ENCODE measurements around the gene KIRREL1.

Gene KIRREL1

GRCh38 chr1:158035976-158036583 lies 42.6 kb downstream of the KIRREL1 start:
- peak; percentile 53 for DNase-seq

DNA sequence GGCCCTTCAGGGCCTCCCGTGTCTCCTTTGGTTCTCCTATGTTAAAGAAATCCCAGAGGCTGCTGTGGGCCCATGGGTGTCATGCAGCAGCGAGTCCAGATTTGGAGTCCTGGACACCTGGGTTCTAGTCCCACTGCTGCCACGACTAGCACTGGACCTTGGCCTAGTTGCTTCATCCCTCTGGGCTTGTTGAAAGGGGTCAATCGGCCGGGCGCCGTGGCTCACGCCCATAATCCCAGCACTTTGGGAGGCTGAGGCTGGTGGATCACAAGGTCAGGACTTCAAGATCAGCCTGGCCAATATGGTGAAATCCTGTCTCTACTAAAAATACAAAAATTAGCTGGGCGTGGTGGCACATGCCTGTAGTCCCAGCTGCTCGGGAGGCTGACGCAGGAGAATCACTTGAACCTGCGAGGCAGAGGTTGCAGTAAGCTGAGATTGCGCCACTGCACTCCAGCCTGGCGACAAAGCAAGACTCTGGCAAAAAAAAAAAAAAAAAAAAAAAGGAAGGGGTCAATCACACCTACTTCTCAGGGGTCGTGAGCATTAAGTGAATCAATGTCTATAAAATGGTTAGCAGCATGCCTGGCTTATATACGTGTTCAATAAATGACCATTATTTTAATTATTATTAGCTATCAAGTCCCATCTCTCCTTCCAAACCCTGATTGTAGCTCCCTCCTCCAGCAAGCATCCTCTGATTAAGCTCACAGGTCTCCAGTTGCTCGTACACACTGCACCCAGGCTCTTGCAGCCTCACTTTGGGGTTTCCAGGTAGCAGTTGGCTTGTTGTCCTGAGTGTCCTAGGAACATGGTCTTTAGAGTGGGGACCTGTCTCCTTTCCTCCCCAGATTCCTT lies 43.8 kb downstream of the KIRREL1 start:
- no peak for DNase-seq

DNA sequence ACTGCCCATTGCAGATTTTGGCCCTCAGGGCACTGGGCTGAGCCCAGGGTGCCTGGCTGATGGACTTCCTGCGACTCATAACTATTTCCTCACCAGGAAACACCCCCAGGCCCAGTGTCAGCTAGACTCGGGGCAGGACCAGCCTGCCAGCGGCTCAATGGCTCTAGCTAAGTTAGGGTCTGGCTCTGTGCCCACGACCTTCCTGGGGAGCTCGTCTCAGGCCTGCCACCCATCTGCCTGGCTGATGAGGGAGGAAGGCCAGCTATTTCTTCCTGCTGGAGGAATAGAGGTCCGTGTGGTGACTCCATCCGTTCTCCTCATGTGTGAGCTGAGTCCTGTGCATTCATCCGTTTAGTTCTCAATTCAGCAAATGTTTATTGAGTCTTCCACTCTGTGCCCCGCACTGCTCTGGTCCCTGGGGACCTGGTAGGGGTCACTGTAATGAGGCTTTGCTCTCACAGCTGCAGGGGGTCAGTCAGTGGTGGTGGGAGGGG lies 44.5 kb downstream of the KIRREL1 start:
- peak; percentile 71 for DNase-seq

DNA sequence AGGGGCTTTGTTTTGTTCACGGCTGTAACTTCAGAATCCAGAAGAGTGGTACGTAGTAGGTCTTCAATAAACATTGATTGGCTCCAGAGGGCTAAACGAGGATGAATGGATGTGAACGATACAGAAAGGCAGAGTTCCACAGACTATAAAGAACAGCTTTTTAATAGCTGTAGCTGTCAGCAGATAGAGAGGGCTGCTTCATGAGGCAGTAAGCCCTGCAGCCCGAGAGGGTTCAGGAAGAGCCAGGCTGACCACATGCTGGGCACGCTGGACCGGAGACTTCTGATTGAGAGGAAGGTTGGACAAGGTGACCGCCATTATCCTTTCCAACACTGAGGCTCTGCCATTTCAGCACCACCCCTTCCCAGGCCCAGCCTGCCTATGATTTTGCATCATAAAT lies 45.3 kb downstream of the KIRREL1 start:
- no peak for DNase-seq

GRCh38 chr1:158039380-158039779 lies 45.9 kb downstream of the KIRREL1 start:
- no peak for DNase-seq

DNA sequence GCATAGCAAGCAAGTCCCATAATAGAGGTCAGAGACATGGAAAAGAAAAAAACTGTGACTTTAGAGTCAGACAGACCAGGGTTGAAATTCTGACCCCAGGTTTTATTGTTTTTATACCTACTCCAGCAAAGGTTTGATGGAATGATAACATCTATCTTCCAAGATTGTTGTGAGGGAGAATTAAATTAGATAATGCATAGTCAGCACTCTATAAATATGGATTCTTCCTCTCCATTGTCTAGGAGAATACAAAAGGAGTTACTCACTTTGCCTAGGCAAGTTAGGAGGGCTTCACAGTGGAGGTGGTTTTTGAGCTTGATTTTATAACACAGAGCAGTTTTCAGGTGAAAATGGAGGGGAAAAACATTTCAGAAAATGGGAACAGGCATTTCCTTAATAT lies 46.9 kb downstream of the KIRREL1 start:
- no peak for DNase-seq

GRCh38 chr1:158043232-158043631 lies 49.8 kb downstream of the KIRREL1 start:
- no peak for DNase-seq

DNA sequence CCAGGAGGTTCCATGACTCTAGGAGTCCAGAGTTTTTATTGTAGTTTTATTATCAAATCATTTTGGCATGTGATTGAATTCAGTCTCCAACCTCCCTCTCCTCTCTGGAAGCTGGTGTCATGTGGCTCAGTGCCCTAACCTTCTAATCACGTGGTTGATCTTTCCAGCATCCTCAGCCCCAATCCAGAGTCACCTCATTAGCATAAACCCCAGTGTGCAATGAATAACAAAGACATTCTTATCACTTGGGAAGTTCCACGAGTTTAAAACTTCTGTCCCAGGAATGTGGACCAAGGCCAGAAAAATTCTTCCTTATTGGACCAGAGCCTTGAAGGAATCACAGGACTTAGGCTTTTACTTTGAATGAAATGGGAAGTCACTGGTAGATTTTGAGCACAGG lies 52.2 kb downstream of the KIRREL1 start:
- peak; percentile 81 for DNase-seq

- DNase-seq, result no peak
Observed at GRCh38 chr1:158046715-158047510, 53.5 kb downstream of the KIRREL1 start.

DNA sequence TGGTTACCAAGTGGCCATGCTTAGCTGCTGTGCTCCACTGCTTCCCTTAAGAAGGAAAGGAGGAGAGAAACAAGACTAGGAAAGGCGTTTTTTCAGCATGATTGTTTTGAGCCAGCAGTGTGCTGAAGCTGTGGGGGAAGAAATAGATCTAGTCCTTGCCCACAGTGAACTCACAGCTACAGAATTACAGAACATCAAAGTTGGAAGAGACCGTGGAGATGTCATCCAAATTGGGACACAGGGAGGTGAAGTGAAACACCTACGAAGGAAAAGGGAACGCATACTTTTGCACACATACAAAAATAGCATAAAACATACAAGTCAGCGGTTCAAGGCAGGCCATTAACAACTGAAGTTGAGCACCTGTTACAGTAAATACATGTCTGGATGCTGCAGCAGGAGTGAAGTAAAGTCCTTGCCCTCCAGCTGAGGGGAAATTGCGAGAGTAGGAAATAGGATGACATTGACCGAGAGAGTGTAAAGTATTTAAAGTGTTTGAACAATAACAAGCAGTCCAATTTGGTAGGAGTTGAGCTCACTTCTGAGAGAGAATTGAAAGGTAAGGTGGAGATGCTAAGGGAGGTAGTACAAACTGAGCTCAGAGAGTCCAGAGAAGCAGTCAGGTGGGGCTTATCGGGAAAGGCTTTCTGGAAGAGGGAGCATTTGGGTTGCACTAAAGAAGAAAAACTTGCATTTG lies 55.1 kb downstream of the KIRREL1 start:
- no peak for DNase-seq

- DNase-seq, result peak; percentile 62
Observed at GRCh38 chr1:158049853-158050252, 56.4 kb downstream of the KIRREL1 start.

- peak; percentile 25 for DNase-seq
Observed at GRCh38 chr1:158053276-158053675, 59.8 kb downstream of the KIRREL1 start.

DNA sequence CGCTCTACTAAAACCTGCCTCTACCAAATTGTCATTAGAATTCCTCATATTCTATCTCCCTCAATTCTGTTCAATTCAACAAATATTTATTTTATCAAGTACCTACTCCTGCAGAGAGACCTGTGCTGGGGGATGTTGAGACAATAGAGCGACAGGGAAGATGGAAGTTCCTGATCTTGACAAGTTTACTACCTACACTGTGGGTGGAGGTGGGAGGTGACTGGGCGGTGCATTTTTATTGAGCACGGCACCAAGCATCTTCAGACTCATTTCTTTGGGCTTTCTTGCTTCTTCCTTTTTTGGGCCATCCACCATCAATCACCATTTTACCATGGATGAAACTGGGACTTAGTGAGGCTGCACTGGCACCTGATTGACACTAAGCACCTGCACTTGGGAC lies 61.3 kb downstream of the KIRREL1 start:
- DNase-seq, result no peak

- no peak for DNase-seq
Observed at GRCh38 chr1:158055854-158056253, 62.4 kb downstream of the KIRREL1 start.

- DNase-seq, result no peak
Observed at GRCh38 chr1:158056498-158056897, 63.1 kb downstream of the KIRREL1 start.

- peak; percentile 55 for DNase-seq
Observed at GRCh38 chr1:158058237-158058985, 65.0 kb downstream of the KIRREL1 start.

DNA sequence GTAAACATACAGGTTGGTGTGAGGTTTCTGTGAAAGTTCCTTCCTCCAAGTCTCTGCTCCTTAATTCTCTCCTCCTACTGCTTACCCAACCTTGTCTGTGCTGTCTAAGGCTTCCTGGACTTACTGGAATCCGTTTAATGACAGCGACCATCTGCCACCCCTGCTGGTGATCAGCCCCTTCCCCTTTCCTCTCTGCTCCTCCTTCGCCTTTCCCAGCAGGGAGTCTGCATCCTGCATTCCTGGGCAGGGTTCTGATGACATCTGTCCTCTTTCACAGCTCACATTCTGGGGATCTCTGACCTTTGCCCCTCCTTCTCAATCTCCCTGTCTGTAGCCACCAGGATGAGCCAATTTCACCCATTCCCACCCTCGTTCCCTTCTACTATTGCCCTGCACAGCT lies 66.5 kb downstream of the KIRREL1 start:
- no peak for DNase-seq

DNA sequence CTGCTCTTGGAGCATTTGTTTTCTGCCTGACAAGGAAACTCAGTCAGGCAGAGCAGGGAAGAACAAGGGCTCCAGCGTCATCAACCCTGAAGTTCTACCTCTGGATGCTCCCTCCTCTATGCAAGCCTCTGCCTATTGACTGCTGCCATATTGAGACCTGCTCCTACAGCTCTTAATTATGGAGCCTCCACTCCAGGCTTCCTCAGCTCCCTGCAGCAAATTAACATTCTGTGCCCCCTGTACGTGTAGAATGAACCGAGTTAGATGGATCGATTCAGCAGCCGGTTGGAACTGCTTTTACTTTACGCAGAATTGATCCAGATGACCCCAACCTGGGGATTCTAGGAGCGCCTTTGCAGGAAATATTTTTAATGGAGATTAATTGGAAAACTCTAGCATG lies 68.7 kb downstream of the KIRREL1 start:
- DNase-seq, result no peak

DNA sequence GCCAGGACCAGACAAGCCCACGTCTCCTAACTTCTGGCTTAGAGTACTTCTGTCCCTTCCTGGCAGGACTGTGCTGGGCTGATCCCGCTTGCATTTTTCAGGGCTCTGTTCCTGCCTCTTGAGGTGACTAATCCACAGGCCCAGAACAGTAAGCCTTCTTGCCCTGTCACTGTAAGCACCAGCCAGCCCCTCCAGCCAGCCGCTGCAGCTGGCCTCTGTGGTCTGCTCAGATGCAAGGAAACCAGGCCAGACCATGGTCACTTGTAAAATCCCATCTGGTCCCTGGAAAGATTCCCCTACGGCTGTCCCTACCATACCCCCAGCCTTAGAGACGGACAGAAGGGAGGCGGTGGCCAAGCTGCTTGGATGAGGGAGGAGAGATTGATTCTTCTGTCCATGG lies 74.2 kb downstream of the KIRREL1 start:
- DNase-seq, result peak; percentile 49

DNA sequence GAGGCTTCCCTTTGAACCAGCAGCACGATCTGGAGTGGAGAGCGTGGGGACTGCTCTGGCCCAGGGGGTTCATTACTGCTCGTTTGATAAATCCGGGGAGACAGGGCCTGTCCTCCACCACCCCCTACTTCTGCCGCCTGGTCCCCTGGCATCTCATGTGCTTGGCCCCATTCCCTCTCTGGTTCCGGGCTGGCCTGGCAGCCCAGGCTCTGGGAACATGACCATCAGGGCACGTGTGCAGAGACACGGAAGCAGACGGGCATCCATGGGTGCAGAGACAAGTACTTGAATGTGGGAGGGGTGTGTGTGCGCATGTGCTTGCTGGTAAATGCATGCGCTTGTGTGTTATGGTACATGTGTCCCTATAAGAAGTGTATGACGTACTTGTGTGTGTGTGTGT lies 75.5 kb downstream of the KIRREL1 start:
- DNase-seq, result no peak

- peak; percentile 6 for DNase-seq
Observed at GRCh38 chr1:158071138-158071537, 77.7 kb downstream of the KIRREL1 start.

GRCh38 chr1:158075078-158075477 lies 81.6 kb downstream of the KIRREL1 start:
- no peak for DNase-seq

Measured in fibroblast of skin of right biceps (primary cell).